Measurements from ENCODE around the gene MRPS5. TPM values are rescaled to one million over a fixed set of nuclear protein-coding genes. Genes with fewer than 3 reads are reported as not detected.

Gene MRPS5
- total RNA-seq, 1 donor from 2014 or later = 51.9 TPM

GRCh38 chr2:95036596-95037383, 84.8 kb downstream of the MRPS5 start:
- intact Hi-C loops (cut with DNase I) = no loop called here
- TF ChIP-seq CTCF (IDR thresholded peaks at IDR 0.05) = no peak
- DNase-seq (no peak), ATAC-seq (no peak)
- Histone ChIP-seq H3K4me1 (peaks cover 6% of the 10 kb centered on the region), H3K27ac (no peak overlapping the region), H3K27me3 (ENCODE audit: low read depth) (peaks cover 13% of the 10 kb centered on the region), H3K4me3 (no peak overlapping the region), H3K36me3 (no peaks in the 10 kb centered on the region), H3K9me3 (no peaks in the 10 kb centered on the region)

Other genes starting within 250 kb of the MRPS5 start
- 13.4 TPM for gene MAL, start 96.1 kb downstream of the MRPS5 start, total RNA-seq
- 19.9 TPM for gene ZNF514, start 38.0 kb upstream of the MRPS5 start, total RNA-seq
- gene ZNF2, start 44.0 kb upstream of the MRPS5 start, total RNA-seq = 4.1 TPM
- 3.9 TPM for gene ZNF892, start 85.7 kb upstream of the MRPS5 start, total RNA-seq
- 6.0 TPM for gene PROM2, start 152.6 kb upstream of the MRPS5 start, total RNA-seq
- gene KCNIP3, start 175.5 kb upstream of the MRPS5 start, total RNA-seq = 2.6 TPM

All from lower lobe of right lung (tissue), 2 donors.